Adipose tissue (tissue), 3 donors: ENCODE data around the gene IGF2BP1. TPM values are rescaled to one million over a fixed set of nuclear protein-coding genes. Genes with fewer than 3 reads are reported as not detected.
"Not testable (repeated sequence)": the region's sequence is repeated elsewhere in the genome, so short reads cannot be mapped to it uniquely, and the experiment has no call there.

Experiments
- H3K27ac ChIP-seq: one replicate; pipeline ENCODE4 v1.5.1; 2013; ENCODE audit warnings: low read depth, low read length
- WGBS, 3 donors: extraction: QIAGEN DNeasy Blood & Tissue Kit; methylation state at CpG; one replicate each; pipeline ENCODE4 v1.1.7; 2013; 5-methylcytosine and 5-hydroxymethylcytosine counted together
- polyA plus RNA-seq, 3 donors: library from polyadenylated mRNA; stranded (reverse); fragments of 200-250 nt; gene quantifications; one replicate each; pipeline ENCODE4 v1.2.3, GENCODE V29; 2013
- donor health status: healthy with polysubstance abuse.
- donor health status: Bipolar disorder and iron deficiency.
- donor health status: healthy.

IGF2BP1 gene
- polyA plus RNA-seq, 3 donors = 0.01 TPM; not detected in 2

GRCh38 chr17:49038544-49038943 lies 41.4 kb downstream of the IGF2BP1 start:
- WGBS, 3 donors = 43 to 85% (median 77%) methylated on average over 1 of the region's 2 CpGs
- H3K27ac ChIP-seq = no peak overlapping the region

GRCh38 chr17:49039518-49039917 lies 42.3 kb downstream of the IGF2BP1 start:
- H3K27ac ChIP-seq = not testable (repeated sequence)
- WGBS, 3 donors = 84 to 90% (median 88%) methylated on average over 6 of the region's 6 CpGs

GRCh38 chr17:49041527-49041926 lies 44.3 kb downstream of the IGF2BP1 start:
- WGBS, 3 donors = 75 to 83% (median 77%) methylated on average over 4 of the region's 4 CpGs
- no peak overlapping the region for H3K27ac ChIP-seq

- H3K27ac ChIP-seq = no peak overlapping the region
- 67 to 77% (median 77%) methylated on average over 2 of the region's 2 CpGs for WGBS, 3 donors
These were observed 48.2 kb downstream of the IGF2BP1 start for GRCh38 chr17:49045376-49045775.

- H3K27ac ChIP-seq = no peak overlapping the region
These were observed 49.7 kb downstream of the IGF2BP1 start for GRCh38 chr17:49046912-49047311.

GRCh38 chr17:49049265-49049664 lies 52.1 kb downstream of the IGF2BP1 start:
- 81 to 86% (median 85%) methylated on average over 11 of the region's 11 CpGs for WGBS, 3 donors

GRCh38 chr17:49050611-49051010 lies 53.4 kb downstream of the IGF2BP1 start:
- WGBS, 3 donors = 85 to 95% (median 92%) methylated on average over 2 of the region's 2 CpGs

More at GRCh38 chr17:49049265-49049664, 52.1 kb downstream of the IGF2BP1 start:
- no peak overlapping the region for H3K27ac ChIP-seq

GRCh38 chr17:49051269-49051668 lies 54.1 kb downstream of the IGF2BP1 start:
- H3K27ac ChIP-seq = no peak overlapping the region
- 92 to 96% (median 93%) methylated on average over 1 of the region's 1 CpG for WGBS, 3 donors

More at GRCh38 chr17:49050611-49051010, 53.4 kb downstream of the IGF2BP1 start:
- H3K27ac ChIP-seq = no peak overlapping the region

- WGBS, 3 donors = 64 to 80% (median 73%) methylated on average over 6 of the region's 6 CpGs
- no peak overlapping the region for H3K27ac ChIP-seq
These were observed 56.1 kb downstream of the IGF2BP1 start for GRCh38 chr17:49053171-49053829.

GRCh38 chr17:49054342-49055092 lies 57.3 kb downstream of the IGF2BP1 start:
- no peak overlapping the region for H3K27ac ChIP-seq
- WGBS, 3 donors = 83 to 86% (median 83%) methylated on average over 6 of the region's 6 CpGs

GRCh38 chr17:49055181-49055927 lies 58.2 kb downstream of the IGF2BP1 start:
- H3K27ac ChIP-seq = no peak overlapping the region
- WGBS, 3 donors = 62 to 67% (median 66%) methylated on average over 7 of the region's 7 CpGs

GRCh38 chr17:49061524-49061943 lies 64.3 kb downstream of the IGF2BP1 start:
- no peak overlapping the region for H3K27ac ChIP-seq
- 59 to 67% (median 61%) methylated on average over 7 of the region's 7 CpGs for WGBS, 3 donors

GRCh38 chr17:49063652-49064051 lies 66.5 kb downstream of the IGF2BP1 start:
- WGBS, 3 donors = 29 to 36% (median 29%) methylated on average over 2 of the region's 2 CpGs
- no peak overlapping the region for H3K27ac ChIP-seq

- 73 to 80% (median 75%) methylated on average over 8 of the region's 8 CpGs for WGBS, 3 donors
- no peak overlapping the region for H3K27ac ChIP-seq
These were observed 70.0 kb downstream of the IGF2BP1 start for GRCh38 chr17:49067163-49067562.

- WGBS, 3 donors = 89 to 96% (median 91%) methylated on average over 2 of the region's 2 CpGs
These were observed 72.5 kb downstream of the IGF2BP1 start for GRCh38 chr17:49069585-49070273.

GRCh38 chr17:49071106-49071505 lies 73.9 kb downstream of the IGF2BP1 start:
- no peak overlapping the region for H3K27ac ChIP-seq
- 28 to 63% (median 38%) methylated on average over 1 of the region's 1 CpG for WGBS, 3 donors

More at GRCh38 chr17:49069585-49070273, 72.5 kb downstream of the IGF2BP1 start:
- H3K27ac ChIP-seq = no peak overlapping the region

- 85 to 96% (median 88%) methylated on average over 3 of the region's 3 CpGs for WGBS, 3 donors
- H3K27ac ChIP-seq = no peak overlapping the region
These were observed 77.8 kb downstream of the IGF2BP1 start for GRCh38 chr17:49074851-49075540.
